Hepatocyte (in vitro differentiated cells): Measurements from ENCODE around the gene GUCD1.

Source experiments
- EZH2 ChIP-seq: fragments of 200-600 bp; sonication (generic); IDR thresholded peaks from 2 replicates; pipeline ENCODE4 v1.6.1; 2016; ENCODE audit warnings: antibody characterized with exemption, mild to moderate bottlenecking, borderline replicate concordance
- EZH2phosphoT487 ChIP-seq: fragments of 200-600 bp; sonication (generic); IDR thresholded peaks from one replicate; pipeline ENCODE4 v1.6.1; 2018; ENCODE audit warnings: antibody characterized with exemption, mild to moderate bottlenecking, low read depth, moderate library complexity; ENCODE audit not compliant: unreplicated experiment, severe bottlenecking
- TF ChIP-seq, protein P1 (sequence below): fragments of 200-600 bp; sonication (generic); IDR thresholded peaks from 2 replicates; pipeline ENCODE4 v1.5.1; 2016; ENCODE audit warnings: antibody characterized with exemption, mild to moderate bottlenecking; ENCODE audit not compliant: poor library complexity

DNA sequence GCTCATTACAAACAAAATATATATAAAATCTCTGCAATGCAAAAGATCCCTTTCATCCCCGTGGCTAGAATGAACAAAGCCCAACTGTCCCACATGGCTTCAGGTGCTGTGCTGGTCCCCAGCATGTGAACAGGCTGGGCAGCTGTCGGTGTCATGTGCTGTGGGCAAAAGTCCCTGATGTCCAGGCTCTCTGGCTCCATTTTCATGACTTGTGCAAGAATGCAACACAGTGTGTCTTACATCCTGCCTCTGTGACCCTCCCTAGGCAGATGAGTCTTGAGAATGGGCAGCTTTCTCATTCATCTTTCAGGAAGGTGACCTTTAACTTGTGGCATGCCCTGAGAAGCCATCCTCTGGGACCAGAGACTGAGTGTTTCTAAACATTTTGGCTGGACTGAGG is 14.5 kb downstream of the GUCD1 start:
- TF ChIP-seq, protein P1, sequence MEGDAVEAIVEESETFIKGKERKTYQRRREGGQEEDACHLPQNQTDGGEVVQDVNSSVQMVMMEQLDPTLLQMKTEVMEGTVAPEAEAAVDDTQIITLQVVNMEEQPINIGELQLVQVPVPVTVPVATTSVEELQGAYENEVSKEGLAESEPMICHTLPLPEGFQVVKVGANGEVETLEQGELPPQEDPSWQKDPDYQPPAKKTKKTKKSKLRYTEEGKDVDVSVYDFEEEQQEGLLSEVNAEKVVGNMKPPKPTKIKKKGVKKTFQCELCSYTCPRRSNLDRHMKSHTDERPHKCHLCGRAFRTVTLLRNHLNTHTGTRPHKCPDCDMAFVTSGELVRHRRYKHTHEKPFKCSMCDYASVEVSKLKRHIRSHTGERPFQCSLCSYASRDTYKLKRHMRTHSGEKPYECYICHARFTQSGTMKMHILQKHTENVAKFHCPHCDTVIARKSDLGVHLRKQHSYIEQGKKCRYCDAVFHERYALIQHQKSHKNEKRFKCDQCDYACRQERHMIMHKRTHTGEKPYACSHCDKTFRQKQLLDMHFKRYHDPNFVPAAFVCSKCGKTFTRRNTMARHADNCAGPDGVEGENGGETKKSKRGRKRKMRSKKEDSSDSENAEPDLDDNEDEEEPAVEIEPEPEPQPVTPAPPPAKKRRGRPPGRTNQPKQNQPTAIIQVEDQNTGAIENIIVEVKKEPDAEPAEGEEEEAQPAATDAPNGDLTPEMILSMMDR = no peak
- no peak for TF ChIP-seq EZH2phosphoT487
- no peak for TF ChIP-seq EZH2
